A673 (cell line): ENCODE results near the gene CLRN2. TPM values are rescaled to one million over a fixed set of nuclear protein-coding genes. Genes with fewer than 3 reads are reported as not detected.

Source experiments
- BruUV-seq: library from RNA; stranded (reverse); fragments of 400-500 nt; replicated peaks from 2 replicates; lab custom pipeline; 2021; lab: Mats Ljungman, UMichigan
- CTCF ChIA-PET: fragments of 300-600 bp; sonication (Branson Sonifier 250); formaldehyde crosslinking; loops from one replicate; lab custom pipeline; 2022; ENCODE audit warnings: antibody characterized with exemption; lab: Charles Lee
- POLR2A ChIA-PET: fragments of 300-600 bp; sonication (Branson Sonifier 250); formaldehyde crosslinking; loops from one replicate; lab custom pipeline; 2022; ENCODE audit warnings: antibody characterized with exemption; ENCODE audit not compliant: low non-redundant PET; lab: Charles Lee
- DNase-seq: peaks from one replicate; pipeline ENCODE4 v3.0.0-alpha.2; 2015; ENCODE audit warnings: low spot score
- H3K27ac ChIP-seq: fragments of 200-600 bp; sonication (generic); 2 replicates; pipeline ENCODE4 v1.5.1; 2016; ENCODE audit warnings: mixed run types, low read depth, mild to moderate bottlenecking, mixed read lengths, antibody characterized with exemption, low read length; ENCODE audit not compliant: poor library complexity, severe bottlenecking
- H3K27me3 ChIP-seq: fragments of 200-600 bp; sonication (generic); replicated peaks from 2 replicates; pipeline ENCODE4 v1.6.1; 2017; ENCODE audit warnings: mixed run types, low read depth, mild to moderate bottlenecking, mixed read lengths, antibody characterized with exemption, low read length; ENCODE audit not compliant: insufficient read depth, poor library complexity
- H3K36me3 ChIP-seq: fragments of 200-600 bp; sonication (generic); 2 replicates; pipeline ENCODE4 v1.6.1; 2016; ENCODE audit warnings: mixed run types, mild to moderate bottlenecking, mixed read lengths, antibody characterized with exemption, low read length; ENCODE audit not compliant: insufficient read depth, poor library complexity, severe bottlenecking
- H3K4me1 ChIP-seq: fragments of 200-600 bp; sonication (generic); 2 replicates; pipeline ENCODE4 v1.6.1; 2017; ENCODE audit warnings: mixed run types, mild to moderate bottlenecking, mixed read lengths, antibody characterized with exemption, low read length; ENCODE audit not compliant: insufficient read depth, poor library complexity, severe bottlenecking
- H3K4me3 ChIP-seq: fragments of 200-600 bp; sonication (generic); 2 replicates; pipeline ENCODE4 v1.5.1; 2016; ENCODE audit warnings: low read depth, mixed run types, mild to moderate bottlenecking, mixed read lengths, low read length; ENCODE audit not compliant: poor library complexity, severe bottlenecking
- H3K9me3 ChIP-seq: fragments of 200-600 bp; sonication (generic); 2 replicates; pipeline ENCODE4 v1.6.1; 2016; ENCODE audit warnings: mixed run types, low read depth, mild to moderate bottlenecking, mixed read lengths, antibody characterized with exemption, low read length; ENCODE audit not compliant: poor library complexity, severe bottlenecking
- CTCF ChIP-seq: fragments of 300-800, 200-600 bp; sonication (generic); conservative IDR thresholded peaks from 2 replicates; pipeline ENCODE4 v1.5.1; 2017; ENCODE audit warnings: low read depth, mild to moderate bottlenecking, antibody characterized with exemption, low read length, moderate library complexity, mixed read lengths
- EZH2 ChIP-seq: fragments of 200-600 bp; sonication (generic); IDR thresholded peaks from 2 replicates; pipeline ENCODE4 v1.6.1; 2017; ENCODE audit warnings: borderline replicate concordance, low read depth, mild to moderate bottlenecking, mixed read lengths, antibody characterized with exemption, low read length; ENCODE audit not compliant: poor library complexity, severe bottlenecking
- intact Hi-C: fragments of 100-400 bp; cut with micrococcal nuclease; formaldehyde crosslinking; loops from one replicate; pipeline ENCODE4 v1.10.0; 2022; ENCODE audit not compliant: unreplicated experiment
- total RNA-seq: library from RNA; stranded (reverse); gene quantifications from 2 replicates; pipeline ENCODE4 v1.2.3, GENCODE V29; 2021

Gene CLRN2
- total RNA-seq, 1 experiment from 2014 or later, result not detected

GRCh38 chr4:17546678-17547077 lies 31.7 kb downstream of the CLRN2 start:
- H3K4me1 ChIP-seq, result no peaks in the 10 kb centered on the region
- no TSS peak for BruUV-seq
- ChIA-PET POLR2A (no interaction called here), CTCF (interaction anchor here (0.7 kb wide), 1 partner anchor 109 kb away, joined by 4 read pairs; no protein-coding TSS in a partner anchor)
- no peak for TF ChIP-seq EZH2
- TF ChIP-seq CTCF, result no peak
- H3K4me3 ChIP-seq, result no peak overlapping the region
- DNase-seq, result no peak
- no peaks in the 10 kb centered on the region for H3K27me3 ChIP-seq
- H3K9me3 ChIP-seq, result no peaks in the 10 kb centered on the region
- H3K27ac ChIP-seq, result no peak overlapping the region
- H3K36me3 ChIP-seq, result no peaks in the 10 kb centered on the region
- intact Hi-C loops, result loop anchor here (5.0 kb wide), 1 partner anchor 821 kb away; no protein-coding TSS in a partner anchor

GRCh38 chr4:17550549-17550948 lies 35.6 kb downstream of the CLRN2 start:
- H3K36me3 ChIP-seq, result no peaks in the 10 kb centered on the region
- intact Hi-C loops, result no loop called here
- no peaks in the 10 kb centered on the region for H3K4me1 ChIP-seq
- CTCF ChIA-PET, result no interaction called here
- BruUV-seq, result no TSS peak
- no peak for DNase-seq
- no peaks in the 10 kb centered on the region for H3K27me3 ChIP-seq
- H3K27ac ChIP-seq, result no peak overlapping the region
- TF ChIP-seq CTCF (no peak), EZH2 (no peak)
- H3K9me3 ChIP-seq, result no peaks in the 10 kb centered on the region
- POLR2A ChIA-PET, result interaction anchor here (0.6 kb wide), 1 partner anchor 1041 kb away, joined by 5 read pairs; no protein-coding TSS in a partner anchor
- no peak overlapping the region for H3K4me3 ChIP-seq

GRCh38 chr4:17552427-17552826 lies 37.5 kb downstream of the CLRN2 start:
- no peak for TF ChIP-seq CTCF
- no peak for TF ChIP-seq EZH2
- H3K27ac ChIP-seq, result no peak overlapping the region
- H3K27me3 ChIP-seq, result no peaks in the 10 kb centered on the region
- ChIA-PET POLR2A (no interaction called here), CTCF (no interaction called here)
- no peak for DNase-seq
- no peak overlapping the region for H3K4me3 ChIP-seq
- no peaks in the 10 kb centered on the region for H3K36me3 ChIP-seq
- intact Hi-C loops, result loop anchor here (2.0 kb wide), 1 partner anchor 1040 kb away; no protein-coding TSS in a partner anchor
- no TSS peak for BruUV-seq
- H3K9me3 ChIP-seq, result no peaks in the 10 kb centered on the region
- no peaks in the 10 kb centered on the region for H3K4me1 ChIP-seq
